MCF 10A (cell line): ENCODE results near the gene ASGR2. TPM values are rescaled to one million over a fixed set of nuclear protein-coding genes. Genes with fewer than 3 reads are reported as not detected.

ENCODE experiments used
- BruUV-seq: library from RNA; stranded (reverse); fragments of 400-500 nt; replicated peaks from 2 replicates; lab custom pipeline; 2021; lab: Mats Ljungman, UMichigan
- CTCF ChIA-PET: fragments of 300-600 bp; sonication (Branson Sonifier 250); formaldehyde crosslinking; extraction: SDS; loops from one replicate; lab custom pipeline; 2021; ENCODE audit warnings: antibody characterized with exemption, inconsistent platforms; lab: Yijun Ruan, JAX
- POLR2A ChIA-PET: fragments of 300-600, 350-650 bp; sonication (Branson Sonifier 250); formaldehyde crosslinking; extraction: SDS; loops from one replicate; lab custom pipeline; 2020; ENCODE audit warnings: antibody characterized with exemption, inconsistent platforms; lab: Yijun Ruan, JAX
- DNase-seq: peaks from one replicate; pipeline ENCODE4 v3.0.0-alpha.2; 2018; ENCODE audit not compliant: unreplicated experiment
- H3K27ac Mint-ChIP-seq: one replicate; pipeline ENCODE4 v1.8.0; 2022; ENCODE audit warnings: mild to moderate bottlenecking, low read depth, mixed read lengths; ENCODE audit not compliant: unreplicated experiment
- H3K27me3 Mint-ChIP-seq: one replicate; pipeline ENCODE4 v1.8.0; 2022; ENCODE audit warnings: mixed read lengths; ENCODE audit not compliant: insufficient read depth, unreplicated experiment
- H3K36me3 Mint-ChIP-seq: one replicate; pipeline ENCODE4 v1.8.0; 2022; ENCODE audit warnings: mild to moderate bottlenecking, moderate library complexity, mixed read lengths; ENCODE audit not compliant: insufficient read depth, unreplicated experiment
- H3K4me1 Mint-ChIP-seq: one replicate; pipeline ENCODE4 v1.8.0; 2022; ENCODE audit warnings: mixed read lengths; ENCODE audit not compliant: insufficient read depth, unreplicated experiment
- H3K4me3 Mint-ChIP-seq: one replicate; pipeline ENCODE4 v1.8.0; 2022; ENCODE audit warnings: mild to moderate bottlenecking, moderate library complexity, mixed read lengths; ENCODE audit not compliant: unreplicated experiment
- H3K9me3 Mint-ChIP-seq: one replicate; pipeline ENCODE4 v1.8.0; 2022; ENCODE audit warnings: mixed read lengths; ENCODE audit not compliant: unreplicated experiment
- CTCF ChIP-seq: fragments of 200-600 bp; IDR thresholded peaks from one replicate; pipeline ENCODE4 v1.8.0; 2022; ENCODE audit warnings: antibody characterized with exemption, mild to moderate bottlenecking; ENCODE audit not compliant: unreplicated experiment
- intact Hi-C: fragments of 100-400 bp; cut with micrococcal nuclease; formaldehyde crosslinking; loops from 2 replicates; pipeline ENCODE4 v1.14.1; 2022
- total RNA-seq: library from RNA; stranded (reverse); gene quantifications from 2 replicates; pipeline ENCODE4 v1.2.3, GENCODE V29; 2022

The ASGR2 gene
- total RNA-seq, 1 experiment from 2014 or later, result not detected

- Mint-ChIP-seq H3K4me1 (peaks cover 14% of the 10 kb centered on the region), H3K9me3 (no peaks in the 10 kb centered on the region), H3K36me3 (no peaks in the 10 kb centered on the region), H3K4me3 (no peak overlapping the region), H3K27me3 (no peaks in the 10 kb centered on the region), H3K27ac (no peak overlapping the region)
- ChIA-PET POLR2A (no interaction called here), CTCF (no interaction called here)
- no TSS peak for BruUV-seq
- TF ChIP-seq CTCF, result no peak
- DNase-seq, result no peak
- intact Hi-C loops, result no loop called here
These were observed 34.1 kb downstream of the ASGR2 start for GRCh38 chr17:7080456-7081041.

DNA sequence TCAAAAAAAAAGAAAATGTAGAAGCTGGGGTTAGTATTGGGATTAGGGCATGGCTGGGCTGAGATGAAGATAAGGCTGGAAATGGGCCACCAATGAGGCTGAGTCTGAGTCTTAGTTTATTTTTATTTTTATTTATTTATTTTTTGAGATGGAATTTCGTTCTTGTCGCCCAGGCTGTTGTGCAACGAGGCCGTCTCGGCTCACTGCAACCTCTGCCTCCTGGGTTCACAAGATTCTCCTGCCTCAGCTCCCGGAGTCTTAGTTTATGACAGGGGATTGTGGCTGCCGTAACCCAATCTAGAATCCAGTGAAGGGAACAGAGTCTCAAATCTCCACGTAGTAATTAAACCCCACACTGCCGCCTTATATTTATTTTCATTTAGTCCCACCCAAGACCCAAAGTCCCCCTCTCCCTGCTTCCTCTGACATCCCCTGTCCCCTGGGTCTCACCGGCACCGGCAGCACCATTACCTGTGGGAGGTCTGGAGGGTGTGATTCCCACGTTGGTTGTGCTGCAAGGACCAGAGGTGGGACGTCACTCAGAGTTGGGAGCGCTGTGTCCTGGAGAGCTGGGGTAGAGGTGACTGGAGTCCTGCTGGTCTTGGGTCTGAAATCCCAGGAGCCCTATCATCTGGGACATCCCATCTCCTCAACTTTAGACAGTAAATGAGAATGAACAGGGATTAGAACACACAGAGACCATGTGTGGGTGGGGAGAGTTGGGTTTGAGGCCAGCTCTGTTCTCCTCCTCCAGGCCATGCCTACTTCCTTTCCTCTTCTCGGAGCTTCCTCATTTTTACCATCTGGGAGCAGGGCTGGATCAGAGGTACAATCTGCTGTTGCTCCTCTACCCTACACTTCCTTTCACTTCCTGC, 34.8 kb downstream of the ASGR2 start, which contains the start of gene CLEC10A:
TSS of gene CLEC10A (minus strand) at position 671 of the 875 bp plus-strand sequence. CDS start 1,439 bp downstream, outside the sequence.
- H3K27ac Mint-ChIP-seq, result no peak within 1 kb of the TSS

DNA sequence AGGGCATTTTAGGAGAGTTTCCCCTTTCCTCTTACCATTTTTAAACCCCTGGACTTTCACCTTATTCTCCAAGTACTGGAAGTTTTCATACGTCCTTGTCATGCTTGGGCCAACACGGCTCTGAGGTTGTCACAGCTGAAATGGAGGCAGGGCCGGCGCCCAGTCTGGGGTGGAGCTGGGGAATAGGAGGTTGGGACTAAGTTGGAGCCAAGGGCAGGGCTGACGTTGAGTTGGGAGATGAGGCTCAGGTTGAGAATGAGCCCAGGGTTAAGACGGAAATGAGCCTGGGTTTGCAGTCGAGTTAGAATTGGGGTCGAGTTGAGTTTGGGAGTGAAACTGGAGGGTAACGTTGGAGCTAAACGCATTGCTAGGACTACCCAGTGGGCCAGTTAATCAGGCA, 35.9 kb downstream of the ASGR2 start:
- TF ChIP-seq CTCF, result no peak
- Mint-ChIP-seq H3K36me3 (no peaks in the 10 kb centered on the region), H3K27ac (no peak overlapping the region), H3K4me1 (peaks cover 5% of the 10 kb centered on the region), H3K27me3 (no peaks in the 10 kb centered on the region), H3K4me3 (no peak overlapping the region), H3K9me3 (no peaks in the 10 kb centered on the region)
- no TSS peak for BruUV-seq
- CTCF ChIA-PET, result interaction anchor here (0.5 to 1.7 kb wide), 4 partner anchors 21 to 99 kb away, joined by 3 to 6 read pairs (median 4); no protein-coding TSS in a partner anchor
- DNase-seq, result no peak
- intact Hi-C loops, result no loop called here
- POLR2A ChIA-PET, result no interaction called here

More for the DNA sequence above, 34.8 kb downstream of the ASGR2 start, which contains the start of gene CLEC10A:
- no peak for TF ChIP-seq CTCF
- Mint-ChIP-seq H3K4me3 (no peak within 1 kb of the TSS), H3K9me3 (no peaks in the 10 kb centered on the region), H3K27me3 (no peaks in the 10 kb centered on the region), H3K4me1 (peaks cover 14% of the 10 kb centered on the region), H3K36me3 (no peaks in the 10 kb centered on the region)
- ChIA-PET POLR2A (no interaction called here), CTCF (interaction anchor here (1.5 to 1.7 kb wide), 2 partner anchors 28 to 98 kb away, joined by 4 to 6 read pairs; no protein-coding TSS in a partner anchor)
- no peak for DNase-seq
- no TSS peak for BruUV-seq
- intact Hi-C loops, result no loop called here
